CD4-positive, alpha-beta T cell (primary cell): ENCODE data around the gene RAB26. TPM values are rescaled to one million over a fixed set of nuclear protein-coding genes. Genes with fewer than 3 reads are reported as not detected.
A peak's percentile ranks its signal among the peaks of the same experiment; 100 is the strongest.

Experiments used
- ATAC-seq: fragments of 200-7000 bp; cut with Tn5 transposase; one replicate; pipeline ENCODE4 v1.10.0; 2022; ENCODE audit warnings: mild to moderate bottlenecking; ENCODE audit not compliant: poor library complexity
- CTCF ChIA-PET: fragments of 350-600 bp; sonication (Branson Sonifier 250); formaldehyde crosslinking; loops from one replicate; lab custom pipeline; 2021; ENCODE audit warnings: antibody characterized with exemption, inconsistent platforms; lab: Charles Lee
- POLR2A ChIA-PET: fragments of 350-600 bp; sonication (Branson Sonifier 250); formaldehyde crosslinking; loops from one replicate; lab custom pipeline; 2021; ENCODE audit warnings: antibody characterized with exemption, inconsistent platforms; lab: Charles Lee
- DNase-seq, 14 experiments: peaks; one replicate each; pipeline ENCODE4 v3.0.0-alpha.2; 2013 to 2020; ENCODE audit warnings: mixed read lengths in 2 of 14
- H3K27ac ChIP-seq, 2 donors: one replicate each; pipeline versions ENCODE4 v1.5.1 to v1.7.0; 2013; ENCODE audit warnings: low read length in 2 of 2, low read depth in 1 of 2, mild to moderate bottlenecking in 1 of 2
- H3K27me3 ChIP-seq, 2 experiments: 1 replicate in 1 of 2; 2 replicates in 1 of 2; pipeline versions ENCODE4 v1.6.1 to v1.7.0; 2013; ENCODE audit warnings: low read length in 2 of 2, control low read depth in 1 of 2, mild to moderate bottlenecking in 1 of 2, moderate library complexity in 1 of 2; ENCODE audit not compliant: insufficient read depth in 2 of 2, control insufficient read depth in 1 of 2
- H3K36me3 ChIP-seq: one replicate; pipeline ENCODE4 v1.6.1; 2013; ENCODE audit warnings: low read length, control low read depth; ENCODE audit not compliant: insufficient read depth
- H3K4me1 ChIP-seq: one replicate; pipeline ENCODE4 v1.6.1; 2013; ENCODE audit warnings: low read length, control low read depth; ENCODE audit not compliant: insufficient read depth
- H3K4me3 ChIP-seq: one replicate; pipeline ENCODE4 v1.5.1; 2013; ENCODE audit warnings: mild to moderate bottlenecking, low read length, moderate library complexity
- H3K9me3 ChIP-seq, 2 experiments: 1 replicate in 1 of 2; 2 replicates in 1 of 2; pipeline versions ENCODE4 v1.6.1 to v1.7.0; 2013; ENCODE audit warnings: low read length in 2 of 2, mild to moderate bottlenecking in 2 of 2, control low read depth in 1 of 2, moderate library complexity in 1 of 2; ENCODE audit not compliant: control insufficient read depth in 1 of 2, insufficient read depth in 1 of 2
- H3K27ac Mint-ChIP-seq: one replicate; pipeline ENCODE4 v1.8.0; 2020; ENCODE audit warnings: mixed read lengths
- H3K27me3 Mint-ChIP-seq: one replicate; pipeline ENCODE4 v1.8.0; 2021; ENCODE audit warnings: mixed read lengths
- H3K36me3 Mint-ChIP-seq: one replicate; pipeline ENCODE4 v1.8.0; 2021; ENCODE audit warnings: low read depth, mixed read lengths
- H3K4me1 Mint-ChIP-seq: one replicate; pipeline ENCODE4 v1.8.0; 2021; ENCODE audit warnings: low read depth, mixed read lengths
- H3K4me3 Mint-ChIP-seq: one replicate; pipeline ENCODE4 v1.8.0; 2020; ENCODE audit warnings: mild to moderate bottlenecking, mixed read lengths
- H3K9me3 Mint-ChIP-seq: one replicate; pipeline ENCODE4 v1.8.0; 2020; ENCODE audit warnings: mixed read lengths
- CTCF ChIP-seq: fragments of 200-600 bp; IDR thresholded peaks from one replicate; pipeline ENCODE4 v1.8.0; 2022; ENCODE audit warnings: antibody characterized with exemption, mild to moderate bottlenecking
- intact Hi-C, 2 experiments: fragments of 100-400 bp; cut with DNase I in 1 of 2; cut with micrococcal nuclease in 1 of 2; formaldehyde crosslinking; loops; one replicate each; pipeline versions ENCODE4 v1.15.1 to v1.9.0; 2023 to 2025; cut with DNase I, micrococcal nuclease
- total RNA-seq, 174 experiments: library from RNA in 2 of 174; stranded (reverse) in 2 of 174; gene quantifications; one replicate each; pipeline ENCODE4 v1.2.3 and lab custom pipeline; 2021 to 2026

The RAB26 gene
- total RNA-seq, 2 experiments from 2014 or later = not detected

GRCh38 chr16:2150418-2151187 lies 2.2 kb downstream of the RAB26 start:
- Mint-ChIP-seq H3K27me3 (no peaks in the 10 kb centered on the region), H3K9me3 (no peaks in the 10 kb centered on the region), H3K27ac (no peak overlapping the region), H3K4me3 (no peak overlapping the region), H3K4me1 (peaks cover 32% of the 10 kb centered on the region), H3K36me3 (peaks cover 19% of the 10 kb centered on the region)
- H3K9me3 ChIP-seq = no peaks in the 10 kb centered on the region
- H3K27me3 ChIP-seq = no peaks in the 10 kb centered on the region
- ATAC-seq = no peak
- ChIA-PET CTCF (interaction anchor here (2.0 kb wide), 1 partner anchor 10 kb away, joined by 9 read pairs; no protein-coding TSS in a partner anchor), POLR2A (interaction anchor here (2.4 kb wide), 1 partner anchor 10 kb away, joined by 10 read pairs; no protein-coding TSS in a partner anchor)
- H3K36me3 ChIP-seq = peaks cover 15% of the 10 kb centered on the region
- DNase-seq = no peak
- H3K27ac ChIP-seq = no peak overlapping the region
- no peak overlapping the region for H3K4me3 ChIP-seq
- H3K4me1 ChIP-seq = peaks cover 73% of the 10 kb centered on the region
- no peak for TF ChIP-seq CTCF
- intact Hi-C loops = loop anchor here (5.0 to 10.0 kb wide), 2 partner anchors 286 to 288 kb away; no protein-coding TSS in a partner anchor

- ChIA-PET POLR2A (interaction anchor here (2.4 kb wide), 1 partner anchor 11 kb away, joined by 10 read pairs; no protein-coding TSS in a partner anchor), CTCF (interaction anchor here (1.5 to 2.0 kb wide), 3 partner anchors 11 to 129 kb away, joined by 3 to 9 read pairs (median 5); no protein-coding TSS in a partner anchor)
- Mint-ChIP-seq H3K4me1 (peaks cover 37% of the 10 kb centered on the region), H3K27ac (no peak overlapping the region), H3K36me3 (peaks cover 19% of the 10 kb centered on the region), H3K27me3 (no peaks in the 10 kb centered on the region), H3K4me3 (peak overlapping the region; percentile 62), H3K9me3 (no peaks in the 10 kb centered on the region)
- H3K36me3 ChIP-seq = peaks cover 15% of the 10 kb centered on the region
- DNase-seq = no peak
- no peak overlapping the region for H3K4me3 ChIP-seq
- H3K4me1 ChIP-seq = peaks cover 78% of the 10 kb centered on the region
- TF ChIP-seq CTCF = no peak
- no peaks in the 10 kb centered on the region for H3K27me3 ChIP-seq
- no peak for ATAC-seq
- H3K9me3 ChIP-seq = no peaks in the 10 kb centered on the region
- H3K27ac ChIP-seq = no peak overlapping the region
- intact Hi-C loops = loop anchor here (5.0 to 10.0 kb wide), 2 partner anchors 287 to 289 kb away; no protein-coding TSS in a partner anchor
Measured at GRCh38 chr16:2151188-2152091, 3.0 kb downstream of the RAB26 start.
